ENCODE data around the gene SLC12A5. TPM values are rescaled to one million over a fixed set of nuclear protein-coding genes. Genes with fewer than 3 reads are reported as not detected.

Gene SLC12A5
- total RNA-seq, 1 donor, result under 0.01 TPM

GRCh38 chr20:46102940-46103339 lies 73.9 kb downstream of the SLC12A5 start:
- no peak overlapping the region for H3K4me3 ChIP-seq (ENCODE audit: low read depth, low read length)
- no peak for TF ChIP-seq CTCF (IDR thresholded peaks at IDR 0.05; ENCODE audit: insufficient read depth, low read depth, low read length)
- no peak for DNase-seq (ENCODE audit: low read depth)

GRCh38 chr20:46104262-46104661 lies 75.2 kb downstream of the SLC12A5 start:
- no peak for TF ChIP-seq CTCF (IDR thresholded peaks at IDR 0.05; ENCODE audit: insufficient read depth, low read depth, low read length)
- DNase-seq (ENCODE audit: low read depth), result no peak
- H3K4me3 ChIP-seq (ENCODE audit: low read depth, low read length), result no peak overlapping the region

GRCh38 chr20:46107061-46107460 lies 78.0 kb downstream of the SLC12A5 start:
- DNase-seq (ENCODE audit: low read depth), result no peak
- no peak for TF ChIP-seq CTCF (IDR thresholded peaks at IDR 0.05; ENCODE audit: insufficient read depth, low read depth, low read length)

GRCh38 chr20:46108435-46108841 lies 79.4 kb downstream of the SLC12A5 start:
- no peak for TF ChIP-seq CTCF (IDR thresholded peaks at IDR 0.05; ENCODE audit: insufficient read depth, low read depth, low read length)
- H3K4me3 ChIP-seq (ENCODE audit: low read depth, low read length), result no peak overlapping the region
- DNase-seq (ENCODE audit: low read depth), result no peak

More at GRCh38 chr20:46107061-46107460, 78.0 kb downstream of the SLC12A5 start:
- no peak overlapping the region for H3K4me3 ChIP-seq (ENCODE audit: low read depth, low read length)

GRCh38 chr20:46108976-46109375 lies 80.0 kb downstream of the SLC12A5 start:
- H3K4me3 ChIP-seq (ENCODE audit: low read depth, low read length), result no peak overlapping the region
- DNase-seq (ENCODE audit: low read depth), result no peak
- TF ChIP-seq CTCF (IDR thresholded peaks at IDR 0.05; ENCODE audit: insufficient read depth, low read depth, low read length), result no peak

Other genes with a start within 250 kb of the SLC12A5 start
- 0.43 TPM in 1 of 2 replicates, not detected in the other for gene WFDC3, start 237.3 kb upstream of the SLC12A5 start, total RNA-seq
- 9.5 and 12.6 TPM in 2 replicates for gene DNTTIP1, start 237.3 kb upstream of the SLC12A5 start, total RNA-seq
- 13.5 and 26.3 TPM in 2 replicates for gene UBE2C, start 216.6 kb upstream of the SLC12A5 start, total RNA-seq
- 0.32 and 0.43 TPM in 2 replicates for gene TNNC2, start 201.9 kb upstream of the SLC12A5 start, total RNA-seq
- gene SNX21, start 195.4 kb upstream of the SLC12A5 start, total RNA-seq, result 50.5 and 60.9 TPM in 2 replicates
- gene ACOT8, start 171.8 kb upstream of the SLC12A5 start, total RNA-seq, result 36.7 and 43.5 TPM in 2 replicates
- gene ZSWIM3, start 171.6 kb upstream of the SLC12A5 start, total RNA-seq, result 3.2 and 5.6 TPM in 2 replicates
- 8.1 and 9.1 TPM in 2 replicates for gene ZSWIM1, start 148.0 kb upstream of the SLC12A5 start, total RNA-seq
- 0.43 and 1.3 TPM in 2 replicates for gene SPATA25, start 141.6 kb upstream of the SLC12A5 start, total RNA-seq
- gene NEURL2, start 138.0 kb upstream of the SLC12A5 start, total RNA-seq, result 3.9 and 5.2 TPM in 2 replicates
- 60.9 and 61.3 TPM in 2 replicates for gene CTSA, start 137.9 kb upstream of the SLC12A5 start, total RNA-seq
- gene PLTP, start 117.1 kb upstream of the SLC12A5 start, total RNA-seq, result 10.4 and 14.8 TPM in 2 replicates
- gene PCIF1, start 94.5 kb upstream of the SLC12A5 start, total RNA-seq, result 9.1 and 15.8 TPM in 2 replicates
- 17.7 and 19.6 TPM in 2 replicates for gene ZNF335, start 57.0 kb upstream of the SLC12A5 start, total RNA-seq
- not detected in 2 replicates for gene MMP9, start 20.3 kb upstream of the SLC12A5 start, total RNA-seq
- gene NCOA5, start 60.7 kb downstream of the SLC12A5 start, total RNA-seq, result 15.5 and 18.6 TPM in 2 replicates
- gene CD40, start 89.1 kb downstream of the SLC12A5 start, total RNA-seq, result 0.43 and 0.97 TPM in 2 replicates

All from fibroblast of villous mesenchyme (primary cell).